Measurements from ENCODE around the gene STON2. TPM values are rescaled to one million over a fixed set of nuclear protein-coding genes. Genes with fewer than 3 reads are reported as not detected.
"Not testable (repeated sequence)": the region's sequence is repeated elsewhere in the genome, so short reads cannot be mapped to it uniquely, and the experiment has no call there.

STON2 gene
- total RNA-seq, 8 experiments from 2014 or later: 26.6 to 64.1 (median 42.2) TPM

DNA sequence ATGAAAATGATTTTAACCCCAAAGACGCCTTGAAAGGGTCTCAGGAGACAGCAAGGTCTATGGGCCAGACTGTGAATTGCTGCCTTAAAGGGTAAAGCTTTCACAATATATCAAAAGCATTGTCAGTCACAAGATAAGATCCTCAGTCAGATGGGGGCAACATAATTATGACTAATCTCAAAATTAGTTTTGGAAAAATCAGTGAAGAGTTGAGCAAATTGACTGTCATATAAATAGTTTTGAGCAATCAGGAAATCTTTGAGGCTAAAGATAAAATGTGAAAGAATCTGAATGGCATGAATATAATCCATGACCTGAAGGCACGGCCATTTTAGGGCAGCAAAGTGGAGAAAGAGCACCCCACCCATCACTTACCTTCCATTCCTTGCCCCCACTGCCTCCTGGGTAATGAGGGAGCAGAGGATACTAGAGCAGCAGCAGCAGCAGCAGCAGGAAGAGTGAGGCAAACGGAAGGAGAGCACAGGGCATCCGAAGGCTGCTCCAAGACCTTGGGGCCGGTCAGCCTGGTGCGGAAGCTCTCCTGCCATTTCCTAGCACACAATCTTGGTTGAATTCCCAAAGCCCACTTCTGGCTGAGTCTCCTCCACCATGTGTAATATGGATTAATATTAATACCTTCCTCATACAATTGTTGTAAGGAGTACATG lies 7.0 kb downstream of the STON2 start:
- H3K4me3 ChIP-seq: no peak overlapping the region
- peak in 1 of 8 experiments; percentile 15 for ATAC-seq (replicated peaks in 6 of 8)
- in situ Hi-C loops (cut with MboI; ENCODE audit: low pct_unique_long_range_greater_than_20kb in 2 of 9, low sequenced_read_pairs in 9 of 9, unreplicated experiment in 9 of 9): no loop called here
- H3K27ac ChIP-seq: no peak overlapping the region
- 40 to 95% (median 87%) methylated on average over 1 to 5 of the region's 6 CpGs; no CpG with 5 or more reads in 2 of the 10 experiments for WGBS, 10 experiments
- H3K4me1 ChIP-seq (replicated peaks in 1 of 2): no peaks in the 10 kb centered on the region

DNA sequence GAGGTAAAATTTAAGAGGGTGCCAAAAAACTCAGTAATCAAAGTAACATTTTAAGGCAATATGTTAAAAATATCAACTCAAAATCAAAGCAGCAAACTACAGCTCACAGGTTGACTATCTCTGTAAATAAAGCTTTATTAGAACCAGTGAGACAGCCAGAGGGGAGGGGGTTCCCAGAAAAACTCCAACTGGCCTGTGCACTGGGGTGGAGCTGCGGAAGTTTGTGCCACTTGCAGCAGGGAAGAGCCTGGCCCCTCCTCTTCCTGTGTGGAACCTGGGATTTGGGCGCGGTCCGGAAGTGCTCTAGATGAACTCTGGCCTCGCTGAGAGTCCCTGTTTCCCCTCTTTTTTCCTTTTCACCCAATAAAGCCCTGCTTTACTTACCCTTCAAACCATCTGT lies 8.1 kb downstream of the STON2 start:
- Histone ChIP-seq H3K4me1 (replicated peaks in 1 of 2) (no peaks in the 10 kb centered on the region), H3K4me3 (no peak overlapping the region), H3K27ac (no peak overlapping the region)
- 85 to 100% (median 90%) methylated on average over 1 to 4 of the region's 5 CpGs; no CpG with 5 or more reads in 5 of the 10 experiments for WGBS, 10 experiments
- ATAC-seq (replicated peaks in 6 of 8): no peak
- in situ Hi-C loops (cut with MboI; ENCODE audit: low pct_unique_long_range_greater_than_20kb in 2 of 9, low sequenced_read_pairs in 9 of 9, unreplicated experiment in 9 of 9): no loop called here

DNA sequence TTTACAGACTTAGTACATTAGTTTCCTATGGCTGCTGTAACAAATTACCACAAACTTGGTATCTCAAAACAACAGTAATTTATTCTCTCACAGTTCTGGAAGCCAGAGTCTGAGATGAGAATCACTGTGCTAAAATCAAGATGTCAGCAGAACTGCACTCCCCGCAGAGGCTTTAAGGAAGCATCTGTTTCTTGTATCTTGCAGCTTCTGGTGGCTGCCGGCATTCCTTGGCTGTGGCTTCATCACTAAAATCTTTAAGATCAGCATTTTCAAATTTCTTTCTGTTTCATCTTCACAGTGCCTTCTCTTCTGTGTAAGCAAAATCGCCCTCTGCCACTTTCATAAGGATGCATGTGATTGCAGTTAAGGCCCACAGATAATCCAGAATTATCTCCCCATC lies 9.4 kb downstream of the STON2 start:
- ATAC-seq (replicated peaks in 6 of 8): peak in 1 of 8 experiments; percentile 6
- Histone ChIP-seq H3K4me3 (no peak overlapping the region), H3K4me1 (replicated peaks in 1 of 2) (peaks cover 8 to 11% of the 10 kb centered on the region in 2 donors), H3K27ac (no peak overlapping the region)
- WGBS, 10 experiments: 0 to 94% (median 64%) methylated on average over 1 to 3 of the region's 3 CpGs; no CpG with 5 or more reads in 2 of the 10 experiments
- in situ Hi-C loops (cut with MboI; ENCODE audit: low pct_unique_long_range_greater_than_20kb in 2 of 9, low sequenced_read_pairs in 9 of 9, unreplicated experiment in 9 of 9): no loop called here

DNA sequence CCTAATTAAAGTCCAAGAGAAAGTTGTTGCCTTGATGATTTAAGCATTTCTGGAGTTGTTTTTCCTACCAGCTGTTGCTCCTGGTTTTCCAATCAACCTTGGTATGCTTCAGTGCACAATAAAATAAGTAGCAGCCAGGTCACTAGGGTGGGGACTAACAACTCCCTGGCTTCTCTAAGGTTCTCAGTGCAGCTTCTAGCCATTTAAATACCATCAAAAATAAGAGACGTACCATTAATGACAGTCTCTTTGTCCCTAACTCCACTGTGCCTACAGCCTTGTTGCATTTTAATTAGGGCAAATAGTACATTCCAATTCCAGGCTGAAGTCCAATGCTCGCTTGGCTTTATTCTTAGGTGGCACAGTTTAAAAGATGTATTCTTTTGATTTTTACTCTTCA lies 11.8 kb downstream of the STON2 start:
- in situ Hi-C loops (cut with MboI; ENCODE audit: low pct_unique_long_range_greater_than_20kb in 2 of 9, low sequenced_read_pairs in 9 of 9, unreplicated experiment in 9 of 9): no loop called here
- Histone ChIP-seq H3K4me1 (replicated peaks in 1 of 2) (peaks cover 13 to 21% of the 10 kb centered on the region in 2 donors), H3K4me3 (no peak overlapping the region), H3K27ac (no peak overlapping the region)
- peak in 3 of 8 experiments; percentile 16 to 78 (median 29) for ATAC-seq (replicated peaks in 6 of 8)
- WGBS, 10 experiments: 65 to 100% (median 90%) methylated on average over 1 to 2 of the region's 2 CpGs; no CpG with 5 or more reads in 3 of the 10 experiments

DNA sequence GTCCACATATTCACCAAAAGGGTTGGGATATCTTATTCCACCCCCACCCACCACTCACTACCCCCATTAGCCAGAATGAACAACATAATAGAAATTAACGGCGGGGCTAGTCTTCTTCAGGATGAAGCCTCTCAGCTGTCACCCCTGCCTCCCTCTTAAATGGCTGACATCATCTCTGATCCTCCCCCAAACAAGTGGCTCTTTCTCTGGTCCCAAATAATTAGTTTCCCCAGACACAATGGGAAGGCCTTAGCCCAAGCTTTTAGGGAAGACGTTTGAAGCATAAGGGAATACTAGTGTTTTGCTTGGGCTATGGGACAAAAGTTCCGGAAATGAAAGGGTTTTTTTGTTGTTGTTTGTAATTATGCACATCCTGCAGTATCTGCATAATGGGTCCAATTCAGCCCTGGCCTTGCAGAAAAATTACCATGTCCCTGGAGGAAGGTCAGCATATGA lies 13.8 kb downstream of the STON2 start:
- no peak overlapping the region for H3K27ac ChIP-seq
- peaks cover 13 to 21% of the 10 kb centered on the region in 2 donors for H3K4me1 ChIP-seq (replicated peaks in 1 of 2)
- H3K4me3 ChIP-seq: no peak overlapping the region
- peak in 7 of 8 experiments; percentile 54 to 75 (median 63) for ATAC-seq (replicated peaks in 6 of 8)
- in situ Hi-C loops (cut with MboI; ENCODE audit: low pct_unique_long_range_greater_than_20kb in 2 of 9, low sequenced_read_pairs in 9 of 9, unreplicated experiment in 9 of 9): no loop called here
- WGBS, 10 experiments: 0 to 59% (median 21%) methylated on average over 1 to 4 of the region's 4 CpGs

DNA sequence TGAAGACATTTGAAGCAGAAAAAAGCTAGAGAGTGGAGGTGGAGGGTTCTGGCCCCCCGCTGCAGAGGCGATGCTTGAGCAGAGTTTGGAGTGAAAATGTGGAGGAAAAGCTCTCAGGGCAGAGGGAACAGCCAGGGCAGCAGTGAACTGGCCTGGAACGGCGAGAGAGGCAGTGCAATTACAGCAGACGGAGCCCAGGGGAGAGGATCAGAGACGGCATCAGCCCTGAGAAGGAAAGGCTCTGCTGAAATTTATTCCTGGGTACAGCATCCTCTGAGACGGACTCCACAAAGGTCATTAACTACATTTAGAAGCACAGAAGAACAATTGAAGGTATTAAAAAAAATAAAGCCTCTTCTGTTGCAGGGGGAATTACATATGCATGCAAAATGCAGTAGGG lies 14.2 kb downstream of the STON2 start:
- whole genome bisulfite sequencing, 10 experiments: 20 to 100% (median 64%) methylated on average over 1 to 7 of the region's 7 CpGs; no CpG with 5 or more reads in 2 of the 10 experiments
- peak in 6 of 8 experiments; percentile 19 to 64 (median 50) for ATAC-seq (replicated peaks in 6 of 8)
- H3K27ac ChIP-seq: no peak overlapping the region

DNA sequence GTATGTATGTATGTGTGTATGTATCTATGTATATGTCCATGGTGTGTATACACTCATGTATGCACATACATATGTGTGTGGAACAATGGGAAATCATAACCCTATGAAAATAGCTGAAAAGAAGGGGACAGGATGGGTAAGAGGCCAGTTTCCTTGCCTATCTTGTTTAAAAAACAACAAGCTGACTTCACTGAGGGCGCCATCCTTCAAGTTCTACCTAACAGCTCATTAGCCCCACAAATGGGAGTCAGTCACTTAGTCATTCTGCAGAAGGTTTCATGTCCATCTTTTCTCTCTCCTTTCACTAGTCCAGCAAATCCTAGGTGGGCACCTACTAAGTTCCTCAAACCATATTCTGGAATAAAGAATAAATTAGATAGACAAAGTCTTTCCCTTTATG lies 14.7 kb downstream of the STON2 start:
- 83 to 100% (median 100%) methylated on average over 1 of the region's 1 CpG; no CpG with 5 or more reads in 5 of the 10 experiments for WGBS, 10 experiments
- peaks cover 13 to 21% of the 10 kb centered on the region in 2 donors for H3K4me1 ChIP-seq (replicated peaks in 1 of 2)
- peak in 1 of 8 experiments; percentile 11 for ATAC-seq (replicated peaks in 6 of 8)
- H3K27ac ChIP-seq: no peak overlapping the region
- in situ Hi-C loops (cut with MboI; ENCODE audit: low pct_unique_long_range_greater_than_20kb in 2 of 9, low sequenced_read_pairs in 9 of 9, unreplicated experiment in 9 of 9): no loop called here
- H3K4me3 ChIP-seq: no peak overlapping the region

More for the DNA sequence above, 14.2 kb downstream of the STON2 start:
- in situ Hi-C loops (cut with MboI; ENCODE audit: low pct_unique_long_range_greater_than_20kb in 2 of 9, low sequenced_read_pairs in 9 of 9, unreplicated experiment in 9 of 9): no loop called here
- H3K4me3 ChIP-seq: no peak overlapping the region
- peaks cover 13 to 21% of the 10 kb centered on the region in 2 donors for H3K4me1 ChIP-seq (replicated peaks in 1 of 2)

DNA sequence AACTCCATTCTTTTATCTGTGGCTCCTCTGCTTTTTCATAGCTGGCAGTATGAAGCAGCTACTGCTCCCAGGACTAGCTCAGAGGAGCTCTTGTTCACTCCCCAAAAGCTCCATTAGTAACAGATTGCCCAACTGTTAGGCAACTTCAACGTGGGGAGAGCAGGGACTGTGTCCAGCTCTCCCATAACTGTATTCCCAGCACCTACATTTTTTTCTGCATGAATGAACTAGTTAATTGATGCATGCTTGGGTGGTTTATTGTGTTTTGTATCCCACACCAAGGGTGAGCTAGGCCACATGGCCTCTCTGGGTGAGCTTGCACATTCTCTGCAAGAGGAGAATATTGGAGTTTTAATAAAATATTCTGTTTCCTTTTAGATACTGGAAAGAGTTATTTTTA lies 15.2 kb downstream of the STON2 start:
- in situ Hi-C loops (cut with MboI; ENCODE audit: low pct_unique_long_range_greater_than_20kb in 2 of 9, low sequenced_read_pairs in 9 of 9, unreplicated experiment in 9 of 9): no loop called here
- WGBS, 10 experiments: 0 to 60% (median 10%) methylated on average over 1 of the region's 1 CpG; no CpG with 5 or more reads in 2 of the 10 experiments
- Histone ChIP-seq H3K4me1 (replicated peaks in 1 of 2) (peaks cover 13 to 21% of the 10 kb centered on the region in 2 donors), H3K4me3 (no peak overlapping the region), H3K27ac (no peak overlapping the region)
- peak in 7 of 8 experiments; percentile 18 to 83 (median 51) for ATAC-seq (replicated peaks in 6 of 8)

DNA sequence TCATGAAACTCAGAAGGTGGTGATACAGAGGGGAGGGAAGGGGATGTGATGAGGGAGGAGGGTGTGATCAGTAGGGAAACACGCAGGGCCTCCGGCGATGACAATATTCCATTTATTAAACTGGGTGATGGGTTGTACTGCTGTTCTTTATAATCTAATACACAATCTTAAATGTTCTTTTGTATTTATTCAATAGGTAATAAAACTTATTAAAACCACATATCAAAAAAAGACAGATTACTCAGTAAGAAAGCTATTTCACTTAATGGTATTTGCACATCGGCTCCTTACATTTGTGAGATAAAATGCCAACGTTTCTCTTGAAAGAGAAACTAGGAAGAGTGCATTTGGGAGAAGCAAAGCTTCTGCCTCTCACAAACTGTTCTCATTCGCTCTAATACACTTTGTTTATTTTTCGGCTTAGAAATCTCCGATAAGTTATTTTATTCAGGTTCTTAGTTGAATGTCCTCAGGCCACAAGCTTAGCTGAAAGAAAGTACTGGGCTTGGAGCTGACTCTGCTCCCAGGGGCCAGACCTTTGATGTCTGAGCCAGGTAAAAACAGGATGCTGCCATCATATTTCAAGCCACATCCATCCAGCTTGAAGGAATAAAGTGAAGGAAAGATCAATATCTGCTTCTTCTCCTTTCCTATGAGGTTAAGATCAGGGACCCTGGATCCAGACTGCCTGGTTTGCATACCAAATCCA lies 17.5 kb downstream of the STON2 start:
- Histone ChIP-seq H3K27ac (no peak overlapping the region), H3K4me1 (replicated peaks in 1 of 2) (peaks cover 13 to 21% of the 10 kb centered on the region in 2 donors), H3K4me3 (no peak overlapping the region)
- ATAC-seq (replicated peaks in 6 of 8): no peak
- WGBS, 10 experiments: 76 to 100% (median 90%) methylated on average over 3 to 8 of the region's 8 CpGs
- in situ Hi-C loops (cut with MboI; ENCODE audit: low pct_unique_long_range_greater_than_20kb in 2 of 9, low sequenced_read_pairs in 9 of 9, unreplicated experiment in 9 of 9): no loop called here

DNA sequence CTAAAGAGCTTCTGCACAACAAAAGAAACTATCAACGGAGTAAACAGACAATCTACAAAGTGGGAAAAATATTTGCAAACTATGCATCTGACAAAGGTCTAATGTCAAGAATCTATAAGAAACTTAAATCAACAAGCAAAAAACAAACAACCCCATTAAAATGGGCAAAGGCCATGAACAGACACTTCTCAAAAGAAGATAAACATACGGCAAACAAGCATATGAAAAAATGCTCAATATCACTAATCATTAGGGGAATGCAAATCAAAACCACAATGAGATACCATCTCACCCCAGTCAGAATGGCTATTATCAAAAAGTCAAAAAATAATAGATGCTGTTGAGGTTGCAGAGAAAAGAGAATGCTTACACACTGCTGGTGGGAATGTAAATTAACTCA lies 20.1 kb downstream of the STON2 start:
- WGBS, 10 experiments: 39 to 97% (median 57%) methylated on average over 1 to 2 of the region's 2 CpGs; no CpG with 5 or more reads in 2 of the 10 experiments
- in situ Hi-C loops (cut with MboI; ENCODE audit: low pct_unique_long_range_greater_than_20kb in 2 of 9, low sequenced_read_pairs in 9 of 9, unreplicated experiment in 9 of 9); ATAC-seq (replicated peaks in 6 of 8): not testable (repeated sequence)

DNA sequence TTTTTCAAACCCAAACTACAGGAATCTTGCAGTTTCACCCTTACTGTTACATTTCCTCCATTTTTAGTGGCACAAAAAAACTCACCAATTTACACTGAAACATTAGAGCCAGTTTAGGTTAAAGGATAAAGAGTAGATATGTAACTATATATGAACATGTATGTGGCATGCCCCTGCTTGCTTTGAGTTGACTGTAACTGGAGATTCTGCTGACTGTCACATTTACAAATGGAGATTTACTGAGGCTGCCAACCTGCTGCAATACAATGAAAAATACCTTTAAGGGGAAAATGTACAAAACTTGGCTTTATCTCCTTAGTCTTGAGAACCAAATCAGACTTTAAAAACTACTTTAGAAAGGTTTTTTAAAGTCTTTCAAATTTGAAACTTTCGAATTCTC lies 28.3 kb downstream of the STON2 start:
- WGBS, 10 experiments: 0 to 100% (median 100%) methylated on average over 1 of the region's 1 CpG; no CpG with 5 or more reads in 3 of the 10 experiments
- Histone ChIP-seq H3K4me1 (replicated peaks in 1 of 2) (no peaks in the 10 kb centered on the region), H3K4me3 (no peak overlapping the region), H3K27ac (no peak overlapping the region)
- peak in 3 of 8 experiments; percentile 25 to 66 (median 48) for ATAC-seq (replicated peaks in 6 of 8)
- in situ Hi-C loops (cut with MboI; ENCODE audit: low pct_unique_long_range_greater_than_20kb in 2 of 9, low sequenced_read_pairs in 9 of 9, unreplicated experiment in 9 of 9): no loop called here

More for the DNA sequence above, 20.1 kb downstream of the STON2 start:
- not testable (repeated sequence) for H3K4me1 ChIP-seq (replicated peaks in 1 of 2); H3K4me3 ChIP-seq; H3K27ac ChIP-seq

DNA sequence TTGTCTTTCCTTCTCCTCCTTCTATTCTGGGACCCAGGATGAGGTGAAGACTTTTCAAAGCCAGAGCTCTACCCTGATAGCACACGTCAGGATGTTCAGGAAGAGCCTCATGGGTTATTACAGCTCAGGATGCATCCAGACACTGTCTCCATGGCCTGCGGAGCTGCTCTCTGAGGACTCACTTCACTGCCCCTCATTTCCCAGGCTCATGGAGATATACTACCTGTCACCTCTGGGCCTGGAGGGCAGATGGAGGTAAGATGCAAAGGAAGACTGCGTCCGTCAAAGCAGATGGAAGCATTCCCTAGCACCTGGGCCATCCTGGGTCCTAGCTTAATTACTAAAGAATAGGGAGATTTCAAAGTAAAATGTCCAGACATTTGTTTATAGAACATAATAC lies 32.6 kb downstream of the STON2 start:
- ATAC-seq (replicated peaks in 6 of 8): no peak
- peaks cover 0 to 12% of the 10 kb centered on the region in 2 donors for H3K4me1 ChIP-seq (replicated peaks in 1 of 2)

DNA sequence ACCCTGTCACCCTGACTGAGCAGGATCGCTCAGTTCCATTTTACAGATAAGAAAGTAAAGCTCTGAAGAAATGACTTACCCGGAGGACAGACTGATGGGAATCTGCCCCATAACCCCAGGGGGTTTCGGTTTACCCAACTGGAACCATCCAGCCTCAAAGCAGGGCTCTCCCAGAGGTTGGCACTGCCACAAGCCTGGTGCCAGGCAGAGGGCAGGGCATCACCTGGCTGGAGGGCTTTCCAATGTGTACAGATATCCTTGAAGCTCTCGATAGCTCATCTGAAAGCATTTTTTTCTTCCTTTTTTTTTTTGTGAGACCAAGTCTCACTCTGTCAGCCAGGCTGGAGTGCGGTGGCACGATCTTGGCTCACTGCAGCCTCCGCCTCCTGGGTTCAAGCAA lies 33.2 kb downstream of the STON2 start:
- Histone ChIP-seq H3K4me3 (no peak overlapping the region), H3K4me1 (replicated peaks in 1 of 2) (peaks cover 0 to 12% of the 10 kb centered on the region in 2 donors), H3K27ac (no peak overlapping the region)
- ATAC-seq (replicated peaks in 6 of 8): no peak
- in situ Hi-C loops (cut with MboI; ENCODE audit: low pct_unique_long_range_greater_than_20kb in 2 of 9, low sequenced_read_pairs in 9 of 9, unreplicated experiment in 9 of 9): no loop called here
- WGBS, 10 experiments: 76 to 100% (median 97%) methylated on average over 3 to 7 of the region's 7 CpGs; no CpG with 5 or more reads in 3 of the 10 experiments

More for the DNA sequence above, 32.6 kb downstream of the STON2 start:
- Histone ChIP-seq H3K4me3 (no peak overlapping the region), H3K27ac (no peak overlapping the region)
- in situ Hi-C loops (cut with MboI; ENCODE audit: low pct_unique_long_range_greater_than_20kb in 2 of 9, low sequenced_read_pairs in 9 of 9, unreplicated experiment in 9 of 9): no loop called here
- 62 to 100% (median 90%) methylated on average over 1 to 3 of the region's 4 CpGs; no CpG with 5 or more reads in 3 of the 10 experiments for WGBS, 10 experiments

All from motor neuron (in vitro differentiated cells).